ENCODE data around the gene RUNDC3A.
A peak's percentile ranks its signal among the peaks of the same experiment; 100 is the strongest.

The RUNDC3A gene

DNA sequence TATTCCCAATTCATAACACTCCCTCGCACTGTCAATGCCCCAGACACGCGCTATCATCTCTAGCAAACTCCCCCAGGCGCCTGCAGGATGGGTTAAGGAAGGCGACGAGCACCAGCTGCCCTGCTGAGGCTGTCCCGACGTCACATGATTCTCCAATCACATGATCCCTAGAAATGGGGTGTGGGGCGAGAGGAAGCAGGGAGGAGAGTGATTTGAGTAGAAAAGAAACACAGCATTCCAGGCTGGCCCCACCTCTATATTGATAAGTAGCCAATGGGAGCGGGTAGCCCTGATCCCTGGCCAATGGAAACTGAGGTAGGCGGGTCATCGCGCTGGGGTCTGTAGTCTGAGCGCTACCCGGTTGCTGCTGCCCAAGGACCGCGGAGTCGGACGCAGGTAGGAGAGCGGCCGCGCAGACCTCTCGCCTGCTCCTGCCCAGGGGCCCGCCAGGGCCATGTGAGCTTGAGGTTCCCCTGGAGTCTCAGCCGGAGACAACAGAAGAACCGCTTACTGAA is 36.6 kb downstream of the RUNDC3A start, which contains the start of gene GRN (continued):
- TF ChIP-seq, protein P1, sequence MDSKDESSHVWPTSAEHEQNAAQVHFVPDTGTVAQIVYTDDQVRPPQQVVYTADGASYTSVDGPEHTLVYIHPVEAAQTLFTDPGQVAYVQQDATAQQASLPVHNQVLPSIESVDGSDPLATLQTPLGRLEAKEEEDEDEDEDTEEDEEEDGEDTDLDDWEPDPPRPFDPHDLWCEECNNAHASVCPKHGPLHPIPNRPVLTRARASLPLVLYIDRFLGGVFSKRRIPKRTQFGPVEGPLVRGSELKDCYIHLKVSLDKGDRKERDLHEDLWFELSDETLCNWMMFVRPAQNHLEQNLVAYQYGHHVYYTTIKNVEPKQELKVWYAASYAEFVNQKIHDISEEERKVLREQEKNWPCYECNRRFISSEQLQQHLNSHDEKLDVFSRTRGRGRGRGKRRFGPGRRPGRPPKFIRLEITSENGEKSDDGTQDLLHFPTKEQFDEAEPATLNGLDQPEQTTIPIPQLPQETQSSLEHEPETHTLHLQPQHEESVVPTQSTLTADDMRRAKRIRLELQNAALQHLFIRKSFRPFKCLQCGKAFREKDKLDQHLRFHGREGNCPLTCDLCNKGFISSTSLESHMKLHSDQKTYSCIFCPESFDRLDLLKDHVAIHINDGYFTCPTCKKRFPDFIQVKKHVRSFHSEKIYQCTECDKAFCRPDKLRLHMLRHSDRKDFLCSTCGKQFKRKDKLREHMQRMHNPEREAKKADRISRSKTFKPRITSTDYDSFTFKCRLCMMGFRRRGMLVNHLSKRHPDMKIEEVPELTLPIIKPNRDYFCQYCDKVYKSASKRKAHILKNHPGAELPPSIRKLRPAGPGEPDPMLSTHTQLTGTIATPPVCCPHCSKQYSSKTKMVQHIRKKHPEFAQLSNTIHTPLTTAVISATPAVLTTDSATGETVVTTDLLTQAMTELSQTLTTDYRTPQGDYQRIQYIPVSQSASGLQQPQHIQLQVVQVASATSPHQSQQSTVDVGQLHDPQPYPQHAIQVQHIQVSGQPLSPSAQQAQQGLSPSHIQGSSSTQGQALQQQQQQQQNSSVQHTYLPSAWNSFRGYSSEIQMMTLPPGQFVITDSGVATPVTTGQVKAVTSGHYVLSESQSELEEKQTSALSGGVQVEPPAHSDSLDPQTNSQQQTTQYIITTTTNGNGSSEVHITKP (tag by site-specific recombination; IDR thresholded peaks at IDR 0.05): peak; percentile 24; the same call in 1 of the 2 replicates
- TF ChIP-seq ZBTB1 (tag by site-specific recombination; IDR thresholded peaks at IDR 0.05) (no peak), TCF7L2 (IDR thresholded peaks at IDR 0.05; ENCODE audit: borderline replicate concordance, low read depth, low read length) (no peak), ZBTB21 (tag by site-specific recombination; IDR thresholded peaks at IDR 0.05) (0 out of 2 replicates have a peak, but pooled peaks have one; percentile 16), ZNF394 (tag by site-specific recombination; IDR thresholded peaks at IDR 0.05; ENCODE audit: borderline replicate concordance) (peak; percentile 9; the same call in 1 of the 2 replicates), ZNF16 (tag by site-specific recombination; IDR thresholded peaks at IDR 0.05; ENCODE audit: low read depth) (no peak), ZNF274 (IDR thresholded peaks at IDR 0.05; ENCODE audit: low read length) (no peak), ZNF274 (tag by site-specific recombination; IDR thresholded peaks at IDR 0.05; ENCODE audit: borderline replicate concordance) (no peak), ZNF571 (tag by site-specific recombination; IDR thresholded peaks at IDR 0.05) (no peak), ZNF350 (tag by site-specific recombination; IDR thresholded peaks at IDR 0.05) (no peak), ZNF24 (tag by site-specific recombination; IDR thresholded peaks at IDR 0.05) (peak; percentile 88), ZXDB (tag by site-specific recombination; IDR thresholded peaks at IDR 0.05) (peak; percentile 74; the same call in 1 of the 2 replicates), ZNF610 (tag by site-specific recombination; IDR thresholded peaks at IDR 0.05; ENCODE audit: borderline replicate concordance) (no peak), KLF9 (tag by site-specific recombination; IDR thresholded peaks at IDR 0.05; ENCODE audit: low read depth) (peak; percentile 81), MEIS1 (CRISPR knock-in tag; IDR thresholded peaks at IDR 0.05; ENCODE audit: borderline replicate concordance) (no peak), KLF7 (tag by site-specific recombination; IDR thresholded peaks at IDR 0.05; ENCODE audit: borderline replicate concordance) (peak; percentile 66; the same call in 1 of the 2 replicates)
- TF ChIP-seq, protein P2, sequence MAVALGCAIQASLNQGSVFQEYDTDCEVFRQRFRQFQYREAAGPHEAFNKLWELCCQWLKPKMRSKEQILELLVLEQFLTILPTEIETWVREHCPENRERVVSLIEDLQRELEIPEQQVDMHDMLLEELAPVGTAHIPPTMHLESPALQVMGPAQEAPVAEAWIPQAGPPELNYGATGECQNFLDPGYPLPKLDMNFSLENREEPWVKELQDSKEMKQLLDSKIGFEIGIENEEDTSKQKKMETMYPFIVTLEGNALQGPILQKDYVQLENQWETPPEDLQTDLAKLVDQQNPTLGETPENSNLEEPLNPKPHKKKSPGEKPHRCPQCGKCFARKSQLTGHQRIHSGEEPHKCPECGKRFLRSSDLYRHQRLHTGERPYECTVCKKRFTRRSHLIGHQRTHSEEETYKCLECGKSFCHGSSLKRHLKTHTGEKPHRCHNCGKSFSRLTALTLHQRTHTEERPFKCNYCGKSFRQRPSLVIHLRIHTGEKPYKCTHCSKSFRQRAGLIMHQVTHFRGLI (tag by site-specific recombination; IDR thresholded peaks at IDR 0.05): no peak
- TF ChIP-seq, protein P3, sequence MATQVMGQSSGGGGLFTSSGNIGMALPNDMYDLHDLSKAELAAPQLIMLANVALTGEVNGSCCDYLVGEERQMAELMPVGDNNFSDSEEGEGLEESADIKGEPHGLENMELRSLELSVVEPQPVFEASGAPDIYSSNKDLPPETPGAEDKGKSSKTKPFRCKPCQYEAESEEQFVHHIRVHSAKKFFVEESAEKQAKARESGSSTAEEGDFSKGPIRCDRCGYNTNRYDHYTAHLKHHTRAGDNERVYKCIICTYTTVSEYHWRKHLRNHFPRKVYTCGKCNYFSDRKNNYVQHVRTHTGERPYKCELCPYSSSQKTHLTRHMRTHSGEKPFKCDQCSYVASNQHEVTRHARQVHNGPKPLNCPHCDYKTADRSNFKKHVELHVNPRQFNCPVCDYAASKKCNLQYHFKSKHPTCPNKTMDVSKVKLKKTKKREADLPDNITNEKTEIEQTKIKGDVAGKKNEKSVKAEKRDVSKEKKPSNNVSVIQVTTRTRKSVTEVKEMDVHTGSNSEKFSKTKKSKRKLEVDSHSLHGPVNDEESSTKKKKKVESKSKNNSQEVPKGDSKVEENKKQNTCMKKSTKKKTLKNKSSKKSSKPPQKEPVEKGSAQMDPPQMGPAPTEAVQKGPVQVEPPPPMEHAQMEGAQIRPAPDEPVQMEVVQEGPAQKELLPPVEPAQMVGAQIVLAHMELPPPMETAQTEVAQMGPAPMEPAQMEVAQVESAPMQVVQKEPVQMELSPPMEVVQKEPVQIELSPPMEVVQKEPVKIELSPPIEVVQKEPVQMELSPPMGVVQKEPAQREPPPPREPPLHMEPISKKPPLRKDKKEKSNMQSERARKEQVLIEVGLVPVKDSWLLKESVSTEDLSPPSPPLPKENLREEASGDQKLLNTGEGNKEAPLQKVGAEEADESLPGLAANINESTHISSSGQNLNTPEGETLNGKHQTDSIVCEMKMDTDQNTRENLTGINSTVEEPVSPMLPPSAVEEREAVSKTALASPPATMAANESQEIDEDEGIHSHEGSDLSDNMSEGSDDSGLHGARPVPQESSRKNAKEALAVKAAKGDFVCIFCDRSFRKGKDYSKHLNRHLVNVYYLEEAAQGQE (tag by site-specific recombination; IDR thresholded peaks at IDR 0.05): no peak; the same call in 1 of the 2 replicates
- TF ChIP-seq, protein P4, sequence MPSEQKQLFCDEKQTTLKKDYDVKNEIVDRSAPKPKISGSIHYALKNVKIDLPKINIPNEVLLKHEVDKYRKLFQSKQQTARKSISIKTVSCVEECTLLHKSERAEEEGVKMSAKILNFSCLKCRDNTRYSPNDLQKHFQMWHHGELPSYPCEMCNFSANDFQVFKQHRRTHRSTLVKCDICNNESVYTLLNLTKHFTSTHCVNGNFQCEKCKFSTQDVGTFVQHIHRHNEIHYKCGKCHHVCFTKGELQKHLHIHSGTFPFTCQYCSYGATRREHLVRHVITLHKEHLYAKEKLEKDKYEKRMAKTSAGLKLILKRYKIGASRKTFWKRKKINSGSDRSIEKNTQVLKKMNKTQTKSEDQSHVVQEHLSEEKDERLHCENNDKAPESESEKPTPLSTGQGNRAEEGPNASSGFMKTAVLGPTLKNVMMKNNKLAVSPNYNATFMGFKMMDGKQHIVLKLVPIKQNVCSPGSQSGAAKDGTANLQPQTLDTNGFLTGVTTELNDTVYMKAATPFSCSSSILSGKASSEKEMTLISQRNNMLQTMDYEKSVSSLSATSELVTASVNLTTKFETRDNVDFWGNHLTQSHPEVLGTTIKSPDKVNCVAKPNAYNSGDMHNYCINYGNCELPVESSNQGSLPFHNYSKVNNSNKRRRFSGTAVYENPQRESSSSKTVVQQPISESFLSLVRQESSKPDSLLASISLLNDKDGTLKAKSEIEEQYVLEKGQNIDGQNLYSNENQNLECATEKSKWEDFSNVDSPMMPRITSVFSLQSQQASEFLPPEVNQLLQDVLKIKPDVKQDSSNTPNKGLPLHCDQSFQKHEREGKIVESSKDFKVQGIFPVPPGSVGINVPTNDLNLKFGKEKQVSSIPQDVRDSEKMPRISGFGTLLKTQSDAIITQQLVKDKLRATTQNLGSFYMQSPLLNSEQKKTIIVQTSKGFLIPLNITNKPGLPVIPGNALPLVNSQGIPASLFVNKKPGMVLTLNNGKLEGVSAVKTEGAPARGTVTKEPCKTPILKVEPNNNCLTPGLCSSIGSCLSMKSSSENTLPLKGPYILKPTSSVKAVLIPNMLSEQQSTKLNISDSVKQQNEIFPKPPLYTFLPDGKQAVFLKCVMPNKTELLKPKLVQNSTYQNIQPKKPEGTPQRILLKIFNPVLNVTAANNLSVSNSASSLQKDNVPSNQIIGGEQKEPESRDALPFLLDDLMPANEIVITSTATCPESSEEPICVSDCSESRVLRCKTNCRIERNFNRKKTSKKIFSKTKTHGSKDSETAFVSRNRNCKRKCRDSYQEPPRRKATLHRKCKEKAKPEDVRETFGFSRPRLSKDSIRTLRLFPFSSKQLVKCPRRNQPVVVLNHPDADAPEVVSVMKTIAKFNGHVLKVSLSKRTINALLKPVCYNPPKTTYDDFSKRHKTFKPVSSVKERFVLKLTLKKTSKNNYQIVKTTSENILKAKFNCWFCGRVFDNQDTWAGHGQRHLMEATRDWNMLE (tag by site-specific recombination; conservative IDR thresholded peaks at IDR 0.05; ENCODE audit: low read depth): peak; percentile 37; the same call in 1 of the 2 replicates
- TF ChIP-seq, protein P5, sequence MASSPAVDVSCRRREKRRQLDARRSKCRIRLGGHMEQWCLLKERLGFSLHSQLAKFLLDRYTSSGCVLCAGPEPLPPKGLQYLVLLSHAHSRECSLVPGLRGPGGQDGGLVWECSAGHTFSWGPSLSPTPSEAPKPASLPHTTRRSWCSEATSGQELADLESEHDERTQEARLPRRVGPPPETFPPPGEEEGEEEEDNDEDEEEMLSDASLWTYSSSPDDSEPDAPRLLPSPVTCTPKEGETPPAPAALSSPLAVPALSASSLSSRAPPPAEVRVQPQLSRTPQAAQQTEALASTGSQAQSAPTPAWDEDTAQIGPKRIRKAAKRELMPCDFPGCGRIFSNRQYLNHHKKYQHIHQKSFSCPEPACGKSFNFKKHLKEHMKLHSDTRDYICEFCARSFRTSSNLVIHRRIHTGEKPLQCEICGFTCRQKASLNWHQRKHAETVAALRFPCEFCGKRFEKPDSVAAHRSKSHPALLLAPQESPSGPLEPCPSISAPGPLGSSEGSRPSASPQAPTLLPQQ (tag by site-specific recombination; IDR thresholded peaks at IDR 0.05): peak; percentile 56; the same call in 1 of the 2 replicates
- TF ChIP-seq, protein P6, sequence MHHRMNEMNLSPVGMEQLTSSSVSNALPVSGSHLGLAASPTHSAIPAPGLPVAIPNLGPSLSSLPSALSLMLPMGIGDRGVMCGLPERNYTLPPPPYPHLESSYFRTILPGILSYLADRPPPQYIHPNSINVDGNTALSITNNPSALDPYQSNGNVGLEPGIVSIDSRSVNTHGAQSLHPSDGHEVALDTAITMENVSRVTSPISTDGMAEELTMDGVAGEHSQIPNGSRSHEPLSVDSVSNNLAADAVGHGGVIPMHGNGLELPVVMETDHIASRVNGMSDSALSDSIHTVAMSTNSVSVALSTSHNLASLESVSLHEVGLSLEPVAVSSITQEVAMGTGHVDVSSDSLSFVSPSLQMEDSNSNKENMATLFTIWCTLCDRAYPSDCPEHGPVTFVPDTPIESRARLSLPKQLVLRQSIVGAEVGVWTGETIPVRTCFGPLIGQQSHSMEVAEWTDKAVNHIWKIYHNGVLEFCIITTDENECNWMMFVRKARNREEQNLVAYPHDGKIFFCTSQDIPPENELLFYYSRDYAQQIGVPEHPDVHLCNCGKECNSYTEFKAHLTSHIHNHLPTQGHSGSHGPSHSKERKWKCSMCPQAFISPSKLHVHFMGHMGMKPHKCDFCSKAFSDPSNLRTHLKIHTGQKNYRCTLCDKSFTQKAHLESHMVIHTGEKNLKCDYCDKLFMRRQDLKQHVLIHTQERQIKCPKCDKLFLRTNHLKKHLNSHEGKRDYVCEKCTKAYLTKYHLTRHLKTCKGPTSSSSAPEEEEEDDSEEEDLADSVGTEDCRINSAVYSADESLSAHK (tag by site-specific recombination; IDR thresholded peaks at IDR 0.05): peak; percentile 36; the same call in 1 of the 2 replicates
